ENCODE results near the gene ACADL. TPM values are rescaled to one million over a fixed set of nuclear protein-coding genes. Genes with fewer than 3 reads are reported as not detected.
A peak's percentile ranks its signal among the peaks of the same experiment; 100 is the strongest.

ACADL gene
- total RNA-seq, 1 donor from 2014 or later: 1.5 TPM

- peak; percentile 63 for DNase-seq (ENCODE audit: low read depth)
These were observed 54.6 kb downstream of the ACADL start for GRCh38 chr2:210170446-210171303.

GRCh38 chr2:210170196-210170445 is 55.1 kb downstream of the ACADL start:
- no peaks in the 10 kb centered on the region for H3K27me3 ChIP-seq (ENCODE audit: control insufficient read depth, insufficient read depth, low read length)
- TF ChIP-seq CTCF (IDR thresholded peaks at IDR 0.05; ENCODE audit: insufficient read depth, low read length, poor library complexity, severe bottlenecking): no peak
- H3K36me3 ChIP-seq (ENCODE audit: control insufficient read depth, insufficient read depth, low read length): no peaks in the 10 kb centered on the region
- DNase-seq (ENCODE audit: low read depth): no peak
- peak overlapping the region; percentile 99 for H3K4me3 ChIP-seq (ENCODE audit: low read depth, low read length)

More at GRCh38 chr2:210170446-210171303, 54.6 kb downstream of the ACADL start:
- no peaks in the 10 kb centered on the region for H3K27me3 ChIP-seq (ENCODE audit: control insufficient read depth, insufficient read depth, low read length)
- TF ChIP-seq CTCF (IDR thresholded peaks at IDR 0.05; ENCODE audit: insufficient read depth, low read length, poor library complexity, severe bottlenecking): no peak
- H3K4me3 ChIP-seq (ENCODE audit: low read depth, low read length): peak overlapping the region; percentile 99
- no peaks in the 10 kb centered on the region for H3K36me3 ChIP-seq (ENCODE audit: control insufficient read depth, insufficient read depth, low read length)

- no peaks in the 10 kb centered on the region for H3K36me3 ChIP-seq (ENCODE audit: control insufficient read depth, insufficient read depth, low read length)
- no peak for TF ChIP-seq CTCF (IDR thresholded peaks at IDR 0.05; ENCODE audit: insufficient read depth, low read length, poor library complexity, severe bottlenecking)
- no peak for DNase-seq (ENCODE audit: low read depth)
- no peaks in the 10 kb centered on the region for H3K27me3 ChIP-seq (ENCODE audit: control insufficient read depth, insufficient read depth, low read length)
- H3K4me3 ChIP-seq (ENCODE audit: low read depth, low read length): peak overlapping the region; percentile 99
These were observed 55.6 kb downstream of the ACADL start for GRCh38 chr2:210169516-210170195.

GRCh38 chr2:210167227-210167626 is 58.0 kb downstream of the ACADL start:
- H3K4me3 ChIP-seq (ENCODE audit: low read depth, low read length): no peak overlapping the region
- no peak for DNase-seq (ENCODE audit: low read depth)
- TF ChIP-seq CTCF (IDR thresholded peaks at IDR 0.05; ENCODE audit: insufficient read depth, low read length, poor library complexity, severe bottlenecking): no peak
- no peaks in the 10 kb centered on the region for H3K36me3 ChIP-seq (ENCODE audit: control insufficient read depth, insufficient read depth, low read length)
- no peaks in the 10 kb centered on the region for H3K27me3 ChIP-seq (ENCODE audit: control insufficient read depth, insufficient read depth, low read length)

GRCh38 chr2:210162466-210163124 is 62.7 kb downstream of the ACADL start:
- Histone ChIP-seq H3K36me3 (ENCODE audit: control insufficient read depth, insufficient read depth, low read length) (no peaks in the 10 kb centered on the region), H3K4me3 (ENCODE audit: low read depth, low read length) (no peak overlapping the region), H3K27me3 (ENCODE audit: control insufficient read depth, insufficient read depth, low read length) (no peaks in the 10 kb centered on the region)
- no peak for DNase-seq (ENCODE audit: low read depth)
- TF ChIP-seq CTCF (IDR thresholded peaks at IDR 0.05; ENCODE audit: insufficient read depth, low read length, poor library complexity, severe bottlenecking): no peak
